Measurements from ENCODE around the gene GPR32.
A peak's percentile ranks its signal among the peaks of the same experiment; 100 is the strongest.
"Not testable (repeated sequence)": the region's sequence is repeated elsewhere in the genome, so short reads cannot be mapped to it uniquely, and the experiment has no call there.

The GPR32 gene

DNA sequence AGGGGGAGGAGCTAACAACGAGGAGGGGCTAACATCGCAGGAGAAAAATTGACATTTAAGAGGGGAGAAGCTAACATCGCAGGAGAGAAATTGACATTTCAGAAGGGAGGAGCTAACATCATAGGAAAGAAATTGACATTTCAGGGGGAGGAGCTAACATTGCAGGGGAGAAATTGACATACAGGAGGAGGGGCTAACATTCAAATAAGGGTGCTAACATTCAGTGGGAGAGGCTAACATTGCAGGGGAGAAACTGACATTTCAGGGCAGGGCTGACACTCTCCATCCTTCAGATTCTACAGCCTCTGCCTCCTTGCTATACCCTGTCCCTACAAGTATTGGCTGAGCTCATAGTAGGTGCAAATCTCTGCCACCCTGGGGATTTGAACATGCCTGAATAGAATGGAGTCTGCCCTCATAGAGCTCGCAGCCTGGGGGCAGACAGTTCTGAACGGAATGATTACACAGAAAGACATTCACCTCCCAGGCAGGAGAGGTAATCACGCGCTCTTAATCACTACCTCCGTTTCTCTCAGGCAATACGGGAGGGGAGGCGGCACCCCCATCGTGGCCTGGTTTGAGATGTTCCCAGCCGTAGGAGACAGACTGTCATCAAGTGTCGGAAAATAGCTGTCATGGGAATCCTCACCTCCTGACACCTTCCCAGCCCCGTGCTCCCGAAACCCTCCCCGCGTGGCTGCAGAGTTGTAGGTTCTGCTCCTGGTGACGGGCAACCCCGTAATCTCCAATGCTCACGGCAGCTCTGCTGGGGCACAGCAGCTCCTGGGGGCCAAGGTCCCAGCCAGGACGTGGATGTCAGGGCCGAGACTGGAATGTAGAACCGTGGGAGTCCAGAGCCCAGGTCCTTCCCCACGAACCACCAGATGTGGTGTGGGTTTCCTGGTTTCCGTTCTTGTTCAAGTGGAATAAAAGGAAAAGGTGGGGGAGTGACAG, 9.5 kb downstream of the GPR32 start:
- no peak for DNase-seq (ENCODE audit: extremely low read depth in 1 of 2, low read depth in 1 of 2)

DNA sequence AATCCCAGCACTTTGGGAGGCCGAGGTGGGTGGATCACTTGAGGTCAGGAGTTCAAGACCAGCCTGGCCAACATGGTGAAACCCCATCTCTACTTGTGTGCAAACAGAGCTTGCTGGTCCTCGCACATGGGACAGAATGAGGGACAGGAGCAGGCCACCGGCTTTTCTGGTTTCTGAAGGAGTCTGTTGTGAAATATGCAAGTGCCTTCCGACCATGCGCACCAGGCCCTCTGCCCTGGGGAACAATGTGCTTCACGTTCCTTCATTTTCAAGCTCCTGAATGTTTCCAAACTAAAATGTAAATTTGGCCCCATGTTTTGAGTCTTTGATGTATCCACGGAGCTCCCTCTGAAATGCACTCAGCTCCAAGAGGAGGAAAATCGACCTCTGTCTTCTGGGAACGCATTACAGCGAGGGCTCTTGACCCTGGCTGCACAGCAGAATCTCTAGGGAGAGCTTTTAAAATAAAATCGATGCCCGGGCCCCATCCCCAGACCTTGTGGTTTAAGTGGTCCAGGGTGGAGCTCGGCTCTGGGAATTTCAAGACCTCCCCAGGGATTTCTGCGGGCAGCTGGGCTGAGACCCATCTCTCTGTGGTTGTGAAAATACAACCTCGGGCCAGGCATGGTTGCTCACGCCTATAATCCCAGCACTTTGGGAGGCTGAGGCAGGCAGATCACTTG, 10.6 kb downstream of the GPR32 start:
- no peak for DNase-seq (ENCODE audit: extremely low read depth in 1 of 2, low read depth in 1 of 2)

DNA sequence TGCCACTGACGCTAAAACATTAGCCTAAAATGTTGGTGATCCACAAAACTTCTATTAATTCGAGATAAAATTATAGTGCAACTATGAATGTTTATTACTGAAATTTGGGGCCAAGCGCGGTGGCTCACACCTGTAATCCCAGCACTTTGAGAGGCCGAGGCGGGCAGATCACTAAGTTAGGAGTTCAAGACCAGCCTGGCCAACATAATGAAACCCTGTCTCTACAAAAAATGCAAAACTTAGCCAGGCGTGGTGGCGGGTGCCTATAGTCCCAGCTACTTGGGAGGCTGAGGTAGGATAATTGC, 13.5 kb downstream of the GPR32 start:
- DNase-seq (ENCODE audit: extremely low read depth in 1 of 2, low read depth in 1 of 2): not testable (repeated sequence)

GRCh38 chr19:50784710-50785109, 14.4 kb downstream of the GPR32 start:
- no peak for DNase-seq (ENCODE audit: extremely low read depth in 1 of 2, low read depth in 1 of 2)

DNA sequence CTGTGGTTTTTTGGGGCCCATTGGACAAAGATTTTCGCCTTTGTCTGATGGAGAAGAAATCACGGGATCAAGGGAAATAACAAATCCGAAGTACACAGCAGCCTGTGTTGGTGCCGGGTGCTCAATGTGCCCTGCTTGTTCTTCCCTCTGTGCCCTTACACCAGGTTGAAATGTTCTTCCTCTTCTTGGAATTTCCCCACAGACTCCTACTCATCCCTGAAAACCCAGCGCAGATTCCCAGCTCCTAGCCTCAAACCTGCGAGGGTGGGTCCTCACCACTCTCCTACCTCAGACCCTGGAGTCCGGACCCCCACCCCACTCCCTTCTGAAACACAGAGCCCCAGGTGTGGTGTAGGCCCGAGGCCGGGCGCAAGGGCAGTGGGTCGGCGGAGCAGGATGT, 15.1 kb downstream of the GPR32 start:
- DNase-seq (ENCODE audit: extremely low read depth in 1 of 2, low read depth in 1 of 2): no peak

DNA sequence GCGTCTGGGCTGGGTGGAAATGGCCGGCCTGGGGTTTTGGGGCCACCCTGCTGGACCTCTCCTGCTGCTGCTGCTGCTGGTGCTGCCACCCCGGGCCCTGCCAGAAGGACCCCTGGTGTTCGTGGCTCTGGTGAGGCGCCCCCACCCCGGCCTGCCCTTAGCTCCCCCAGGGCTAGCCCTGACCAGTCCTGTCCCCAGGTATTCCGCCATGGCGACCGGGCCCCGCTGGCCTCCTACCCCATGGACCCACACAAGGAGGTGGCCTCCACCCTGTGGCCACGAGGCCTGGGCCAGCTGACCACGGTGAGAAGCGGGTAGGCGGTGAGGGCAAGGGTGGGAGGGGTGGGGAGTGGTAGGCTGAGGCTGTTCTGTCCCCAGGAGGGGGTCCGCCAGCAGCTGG, 20.1 kb downstream of the GPR32 start, which contains the start of gene ACP4:
TSS of gene ACP4 (plus strand) at position 20 of the 400 bp plus-strand sequence. CDS start at position 20, 0 bp downstream.
- no peak for DNase-seq (ENCODE audit: extremely low read depth in 1 of 2, low read depth in 1 of 2)

DNA sequence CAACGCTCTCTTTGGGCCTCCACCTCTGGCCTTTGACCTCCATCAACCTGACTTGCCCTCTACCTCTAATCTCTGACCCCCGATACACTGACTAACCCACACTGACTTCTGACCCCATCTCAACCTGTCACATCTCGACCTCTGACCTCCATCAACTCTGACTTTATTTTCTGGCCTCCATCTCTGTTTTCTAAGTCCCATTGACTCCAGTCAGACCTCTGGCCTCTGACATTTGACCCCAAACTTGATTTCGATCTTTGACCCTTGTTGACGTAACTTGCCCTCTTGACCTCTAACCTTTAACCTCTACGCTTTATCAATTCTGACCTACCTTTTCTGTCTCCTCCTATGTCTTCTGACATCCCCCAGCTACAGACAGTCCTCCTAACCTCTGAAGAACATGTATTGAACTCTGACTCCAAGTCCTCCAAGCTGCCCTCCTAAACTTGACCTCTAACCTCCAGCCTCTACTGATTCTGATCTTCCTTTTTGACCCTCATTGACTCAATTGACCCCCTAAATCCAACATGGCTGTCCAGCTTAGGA, 20.7 kb downstream of the GPR32 start:
- DNase-seq (ENCODE audit: extremely low read depth in 1 of 2, low read depth in 1 of 2): no peak

- no peak for DNase-seq (ENCODE audit: extremely low read depth in 1 of 2, low read depth in 1 of 2)
These were observed 21.5 kb downstream of the GPR32 start for GRCh38 chr19:50791594-50792271.

DNA sequence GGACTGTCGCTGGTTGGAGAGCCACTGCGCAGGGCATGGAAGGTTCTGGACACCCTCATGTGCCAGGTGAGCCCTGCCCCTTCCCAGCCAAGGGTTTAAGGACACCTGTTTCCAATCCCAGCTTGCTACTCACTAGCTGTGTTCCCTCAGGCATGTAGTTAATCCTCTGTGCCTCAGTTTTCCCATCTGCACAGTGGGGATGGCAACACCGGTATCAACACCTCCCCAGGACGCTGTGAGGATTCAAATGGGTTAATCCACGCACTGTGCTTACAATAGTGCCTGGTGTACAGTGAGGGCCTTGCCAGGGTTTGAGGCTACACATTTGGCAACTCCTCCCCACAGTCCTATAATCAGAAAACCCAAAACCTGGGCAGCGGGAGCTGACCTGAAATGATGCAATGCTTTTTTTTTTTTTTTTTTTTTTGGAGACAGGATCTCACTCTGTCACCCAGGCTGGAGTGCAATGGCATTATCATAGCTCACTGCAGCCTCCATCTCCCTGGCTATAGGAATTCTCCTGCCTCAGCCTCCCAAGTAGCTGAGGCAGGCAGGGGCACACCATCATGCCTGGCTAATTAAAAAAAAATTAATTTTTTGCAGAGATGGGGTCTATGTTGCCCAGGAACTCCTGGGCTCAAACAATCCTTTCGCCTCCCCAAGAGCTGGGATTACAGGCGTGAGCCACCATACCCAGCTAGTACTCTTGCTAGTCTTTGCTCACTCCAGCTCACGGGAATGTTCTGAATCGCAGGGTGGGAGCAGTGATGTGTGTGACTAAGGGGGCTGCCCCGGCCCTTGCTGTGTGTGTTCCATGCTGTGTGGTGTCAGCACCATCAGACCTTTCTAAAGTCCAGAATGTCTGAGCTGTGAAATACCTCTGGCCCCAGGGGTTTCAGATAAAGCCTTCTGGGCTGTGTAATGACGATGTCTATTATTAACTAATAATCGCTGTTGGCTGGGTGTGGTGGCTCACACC, 22.3 kb downstream of the GPR32 start:
- no peak for DNase-seq (ENCODE audit: extremely low read depth in 1 of 2, low read depth in 1 of 2)

DNA sequence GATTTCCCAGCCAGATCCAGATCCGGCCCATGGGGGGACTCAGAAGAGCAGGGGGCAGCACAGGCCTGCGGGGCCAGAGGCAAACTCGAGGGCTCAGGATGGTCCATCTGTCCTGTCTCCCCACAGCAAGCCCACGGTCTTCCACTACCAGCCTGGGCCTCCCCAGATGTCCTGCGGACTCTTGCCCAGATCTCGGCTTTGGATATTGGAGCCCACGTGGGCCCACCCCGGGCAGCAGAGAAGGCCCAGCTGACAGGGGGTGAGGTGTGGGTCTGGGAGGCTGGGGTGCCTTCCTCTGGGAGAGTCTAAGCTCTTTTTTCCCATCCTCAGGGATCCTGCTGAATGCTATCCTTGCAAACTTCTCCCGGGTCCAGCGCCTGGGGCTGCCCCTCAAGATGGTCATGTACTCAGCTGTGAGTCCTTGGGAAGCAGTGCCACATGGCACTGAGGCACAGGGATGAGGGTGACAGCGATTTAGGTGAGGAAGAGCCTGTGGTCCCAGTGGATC, 23.3 kb downstream of the GPR32 start:
- no peak for DNase-seq (ENCODE audit: extremely low read depth in 1 of 2, low read depth in 1 of 2)

DNA sequence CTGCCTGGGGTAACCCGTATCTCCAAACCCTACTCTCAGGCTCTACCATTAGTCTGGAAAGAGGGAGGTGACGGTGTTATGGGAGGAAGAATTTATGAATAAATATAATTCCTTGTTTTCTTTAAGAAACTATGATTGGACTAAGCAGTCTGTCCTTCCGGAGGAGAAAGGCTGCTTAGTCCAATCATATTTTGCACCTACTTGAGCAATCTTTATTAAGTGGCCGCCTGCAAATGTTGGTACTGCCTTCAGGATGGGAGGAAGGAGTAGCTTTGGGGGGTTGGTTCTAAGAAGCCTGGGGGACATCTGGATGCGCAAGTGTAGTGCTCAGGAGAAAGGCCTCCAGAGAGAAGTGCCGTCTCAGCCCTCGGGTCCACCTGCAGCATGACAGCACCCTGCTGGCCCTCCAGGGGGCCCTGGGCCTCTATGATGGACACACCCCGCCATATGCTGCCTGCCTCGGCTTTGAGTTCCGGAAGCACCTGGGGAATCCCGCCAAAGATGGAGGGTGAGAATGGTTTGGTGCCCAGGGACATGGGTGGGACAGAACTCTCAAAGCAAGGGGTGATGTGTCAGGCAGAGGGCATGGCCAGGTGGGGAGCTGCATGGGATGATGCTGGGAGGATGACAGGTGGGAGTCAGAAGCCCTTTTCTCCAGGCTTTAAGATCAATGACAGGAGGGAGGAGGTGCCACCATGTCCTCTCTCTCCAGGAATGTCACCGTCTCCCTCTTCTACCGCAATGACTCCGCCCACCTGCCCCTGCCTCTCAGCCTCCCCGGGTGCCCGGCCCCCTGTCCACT, 24.0 kb downstream of the GPR32 start:
- peak in 1 of 2 donors; percentile 37 for DNase-seq (ENCODE audit: extremely low read depth in 1 of 2, low read depth in 1 of 2)

DNA sequence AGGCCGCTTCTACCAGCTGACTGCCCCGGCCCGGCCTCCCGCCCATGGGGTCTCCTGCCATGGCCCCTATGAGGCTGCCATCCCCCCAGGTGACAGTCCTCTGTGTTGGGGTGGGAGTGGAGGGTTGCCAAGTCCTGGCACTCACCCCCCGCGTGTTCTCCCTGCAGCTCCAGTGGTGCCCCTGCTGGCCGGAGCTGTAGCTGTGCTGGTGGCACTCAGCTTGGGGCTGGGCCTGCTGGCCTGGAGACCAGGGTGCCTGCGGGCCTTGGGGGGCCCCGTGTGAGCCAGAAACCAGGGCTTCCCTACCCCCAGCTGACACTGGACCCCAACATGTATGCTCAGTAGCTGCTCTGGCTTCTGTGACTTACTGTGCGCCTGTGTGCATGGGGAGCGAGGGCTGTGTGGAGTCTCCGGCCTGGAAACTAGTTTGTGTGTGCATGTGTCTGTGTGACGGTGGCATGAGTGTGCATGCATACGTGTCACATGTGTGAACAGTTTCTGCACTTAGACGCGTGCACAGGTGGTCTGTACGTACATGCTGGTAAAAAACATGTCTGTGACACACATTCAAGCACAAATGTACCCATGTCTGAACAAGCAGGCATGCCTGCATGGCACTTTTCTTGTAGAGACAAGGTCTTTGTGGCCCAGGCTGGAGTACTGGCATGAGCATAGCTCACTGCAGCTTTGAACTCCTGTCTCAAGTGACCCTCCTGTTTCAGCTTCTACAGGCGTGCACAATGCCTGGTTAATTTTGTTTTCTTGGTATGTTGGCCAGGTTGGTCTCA, 24.8 kb downstream of the GPR32 start:
- DNase-seq (ENCODE audit: extremely low read depth in 1 of 2, low read depth in 1 of 2): peak in 1 of 2 donors; percentile 28

DNA sequence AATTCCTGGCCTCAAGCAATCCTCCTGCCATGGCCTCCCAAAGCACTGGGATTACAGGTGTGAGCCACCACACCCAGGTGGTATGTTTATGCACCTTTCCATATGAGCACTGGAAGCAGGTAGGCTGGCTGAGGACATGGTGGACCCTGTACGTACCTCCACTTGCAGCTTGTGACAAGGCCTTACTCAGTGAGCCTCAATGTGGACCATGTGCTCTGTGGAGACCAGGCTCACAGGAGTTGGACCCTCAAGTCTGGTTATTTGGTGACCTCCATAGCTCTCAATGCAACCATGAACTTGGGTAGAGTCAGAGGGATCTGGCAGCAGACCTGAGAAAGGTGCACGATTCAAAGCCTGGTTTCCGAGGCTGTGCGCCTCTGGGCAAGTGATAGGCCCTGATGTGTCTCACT, 25.4 kb downstream of the GPR32 start:
- no peak for DNase-seq (ENCODE audit: extremely low read depth in 1 of 2, low read depth in 1 of 2)

- DNase-seq (ENCODE audit: extremely low read depth in 1 of 2, low read depth in 1 of 2): no peak
These were observed 25.9 kb downstream of the GPR32 start for GRCh38 chr19:50796128-50796633.

GRCh38 chr19:50796634-50797428, 26.6 kb downstream of the GPR32 start:
- DNase-seq (ENCODE audit: extremely low read depth in 1 of 2, low read depth in 1 of 2): no peak

GRCh38 chr19:50797429-50797780, 27.1 kb downstream of the GPR32 start:
- no peak for DNase-seq (ENCODE audit: extremely low read depth in 1 of 2, low read depth in 1 of 2)
